Sigmoid colon (tissue), 4 donors: ENCODE measurements around the gene SCG5.

Source experiments
- CTCF ChIP-seq, 4 experiments: fragments of 450-650 bp in 3 of 4; fragments of 200-600 bp in 1 of 4; IDR thresholded peaks; one replicate each; pipeline ENCODE4 v1.5.1; 2016 to 2019; ENCODE audit warnings: antibody characterized with exemption in 4 of 4, mild to moderate bottlenecking in 3 of 4, moderate library complexity in 2 of 4
- EP300 ChIP-seq, 4 donors: sonication (generic); formaldehyde crosslinking; IDR thresholded peaks; one replicate each; pipeline ENCODE4 v1.6.1; 2017; ENCODE audit warnings: antibody characterized with exemption in 4 of 4
- POLR2A ChIP-seq, 2 donors: fragments of 450-650 bp; IDR thresholded peaks; one replicate each; pipeline ENCODE4 v1.6.1; 2016; ENCODE audit warnings: antibody characterized with exemption in 2 of 2, mild to moderate bottlenecking in 2 of 2, moderate library complexity in 2 of 2
- POLR2AphosphoS5 ChIP-seq, 4 donors: sonication (generic); formaldehyde crosslinking; IDR thresholded peaks; one replicate each; pipeline ENCODE4 v1.6.1; 2017; ENCODE audit warnings: antibody characterized with exemption in 4 of 4

GRCh38 chr15:32682977-32683630, 41.6 kb downstream of the SCG5 start:
- no peak for TF ChIP-seq CTCF (IDR thresholded peaks at IDR 0.05)
- no peak for TF ChIP-seq POLR2A (IDR thresholded peaks at IDR 0.05)
- no peak for TF ChIP-seq EP300 (IDR thresholded peaks at IDR 0.05)
- TF ChIP-seq POLR2AphosphoS5 (IDR thresholded peaks at IDR 0.05), result no peak
